H1 (cell line): ENCODE results near the gene PLEKHH3. TPM values are rescaled to one million over a fixed set of nuclear protein-coding genes. Genes with fewer than 3 reads are reported as not detected.

Experiments used
- CTCF ChIA-PET: fragments of 300-600 bp; sonication (Branson Sonifier 250); formaldehyde crosslinking; loops from one replicate; lab custom pipeline; 2021; ENCODE audit not compliant: partially characterized antibody; lab: Charles Lee
- POLR2A ChIA-PET: fragments of 300-600 bp; sonication (Branson Sonifier 250); formaldehyde crosslinking; loops from one replicate; lab custom pipeline; 2021; ENCODE audit warnings: inconsistent platforms; ENCODE audit not compliant: partially characterized antibody; lab: Charles Lee
- DNase-seq, 2 experiments: peaks; one replicate each; pipeline versions ENCODE4 v3.0.0 to v3.0.0-alpha.2; 2010 to 2022; ENCODE audit warnings: low spot score in 2 of 2, low read depth in 1 of 2, mixed read lengths in 1 of 2
- FAIRE-seq: peaks from 2 replicates; lab custom pipeline; 2011; peaks lifted over from hg19 to GRCh38; lab: Jason Lieb, UNC
- H2AFZ ChIP-seq: 2 replicates; pipeline ENCODE4 v1.8.1; 2012; ENCODE audit warnings: low read length, inconsistent platforms
- H2AK5ac ChIP-seq: 2 replicates; pipeline ENCODE4 v1.6.1; 2013; ENCODE audit warnings: low read depth, low read length
- H2BK120ac ChIP-seq: replicated peaks from 2 replicates; pipeline ENCODE3; 2013; ENCODE audit warnings: low read depth, low read length, inconsistent platforms
- H2BK12ac ChIP-seq: 2 replicates; pipeline ENCODE4 v1.6.1; 2013; ENCODE audit warnings: low read depth, low read length
- H2BK15ac ChIP-seq: 2 replicates; pipeline ENCODE4 v1.6.1; 2013; ENCODE audit warnings: low read length
- H2BK20ac ChIP-seq: 2 replicates; pipeline ENCODE4 v1.6.1; 2013; ENCODE audit warnings: low read length
- H2BK5ac ChIP-seq: 2 replicates; pipeline ENCODE4 v1.6.1; 2013; ENCODE audit warnings: low read depth, low read length
- H3K14ac ChIP-seq: 2 replicates; pipeline ENCODE4 v1.6.1; 2013; ENCODE audit warnings: inconsistent platforms; ENCODE audit not compliant: insufficient read length
- H3K18ac ChIP-seq: 2 replicates; pipeline ENCODE4 v1.6.1; 2013; ENCODE audit warnings: low read length; ENCODE audit errors: extremely low read depth
- H3K23ac ChIP-seq: 2 replicates; pipeline ENCODE4 v1.6.1; 2013; ENCODE audit warnings: inconsistent platforms; ENCODE audit not compliant: insufficient read length
- H3K23me2 ChIP-seq: 2 replicates; pipeline ENCODE4 v1.6.1; 2013; ENCODE audit warnings: low read depth, low read length
- H3K27ac ChIP-seq: 2 replicates; pipeline ENCODE4 v1.6.1; 2011; ENCODE audit warnings: low read depth, low read length, inconsistent platforms
- H3K27me3 ChIP-seq, 4 experiments: replicated peaks in 1 of 4; 1 replicate in 1 of 4; 2 replicates in 3 of 4; pipeline versions ENCODE4 v1.6.1 to v1.8.1; 2011 to 2013; ENCODE audit warnings: low read length in 3 of 4, mild to moderate bottlenecking in 3 of 4, inconsistent platforms in 2 of 4, mixed read lengths in 2 of 4, moderate library complexity in 1 of 4; ENCODE audit not compliant: control insufficient read depth in 3 of 4, insufficient read depth in 3 of 4; ENCODE audit errors: extremely low read depth in 1 of 4
- H3K36me3 ChIP-seq, 4 experiments: 2 replicates each; pipeline versions ENCODE4 v1.6.1 to v1.8.1; 2011 to 2013; ENCODE audit warnings: mild to moderate bottlenecking in 4 of 4, low read length in 3 of 4, moderate library complexity in 2 of 4, control low read depth in 1 of 4, inconsistent platforms in 1 of 4; ENCODE audit not compliant: insufficient read depth in 4 of 4, control insufficient read depth in 2 of 4
- H3K4ac ChIP-seq: replicated peaks from 2 replicates; pipeline ENCODE3; 2013; ENCODE audit warnings: low read length, low read depth, mixed read lengths, inconsistent platforms; ENCODE audit not compliant: insufficient read length
- H3K4me1 ChIP-seq, 4 experiments: replicated peaks in 1 of 4; 1 replicate in 1 of 4; 2 replicates in 3 of 4; pipeline versions ENCODE4 v1.6.1 to v1.8.1; 2011 to 2013; ENCODE audit warnings: low read length in 3 of 4, inconsistent platforms in 2 of 4, mixed read lengths in 1 of 4; ENCODE audit not compliant: insufficient read depth in 4 of 4, control insufficient read depth in 3 of 4
- H3K4me2 ChIP-seq, 2 experiments: 2 replicates each; pipeline versions ENCODE4 v1.6.1 to v1.8.1; 2011 to 2013; ENCODE audit warnings: low read depth in 2 of 2, low read length in 2 of 2, control low read depth in 1 of 2, inconsistent platforms in 1 of 2, mild to moderate bottlenecking in 1 of 2; ENCODE audit not compliant: insufficient read depth in 1 of 2
- H3K4me3 ChIP-seq, 4 experiments: fragments of 200-600, 300-600 bp in 1 of 4; sonication (generic), shearing (Covaris generic), sonication (Bioruptor Twin) in 1 of 4; 2 replicates each; pipeline versions ENCODE4 v1.5.1 to v1.8.1; 2011 to 2016; ENCODE audit warnings: low read length in 4 of 4, low read depth in 3 of 4, control low read depth in 2 of 4, inconsistent platforms in 2 of 4, mild to moderate bottlenecking in 2 of 4, mixed read lengths in 1 of 4, moderate library complexity in 1 of 4; ENCODE audit not compliant: insufficient read depth in 2 of 4; ENCODE audit errors: extremely low read depth in 1 of 4
- H3K56ac ChIP-seq: replicated peaks from 2 replicates; pipeline ENCODE3; 2013; ENCODE audit warnings: low read depth, mild to moderate bottlenecking, mixed read lengths, low read length, inconsistent platforms; ENCODE audit not compliant: insufficient read length
- H3K79me1 ChIP-seq: 2 replicates; pipeline ENCODE4 v1.6.1; 2013; ENCODE audit warnings: low read depth, low read length, control low read depth
- H3K79me2 ChIP-seq, 2 experiments: 2 replicates each; pipeline versions ENCODE4 v1.6.1 to v1.8.1; 2012 to 2013; ENCODE audit warnings: low read length in 2 of 2, mild to moderate bottlenecking in 2 of 2, inconsistent platforms in 1 of 2; ENCODE audit not compliant: insufficient read depth in 2 of 2, control insufficient read depth in 1 of 2
- H3K9ac ChIP-seq, 4 experiments: replicated peaks in 1 of 4; 1 replicate in 1 of 4; 2 replicates in 3 of 4; pipeline versions ENCODE4 v1.6.1 to v1.8.1; 2011 to 2013; ENCODE audit warnings: low read depth in 3 of 4, low read length in 3 of 4, control low read depth in 2 of 4, mild to moderate bottlenecking in 2 of 4, moderate library complexity in 2 of 4, inconsistent platforms in 1 of 4; ENCODE audit errors: extremely low read depth in 1 of 4
- H3K9me3 ChIP-seq, 2 experiments: 2 replicates each; pipeline versions ENCODE4 v1.6.1 to v1.8.1; 2012 to 2013; ENCODE audit warnings: mild to moderate bottlenecking in 2 of 2, moderate library complexity in 2 of 2, control low read depth in 1 of 2, inconsistent platforms in 1 of 2, low read depth in 1 of 2, low read length in 1 of 2, mixed read lengths in 1 of 2; ENCODE audit not compliant: insufficient read depth in 2 of 2
- H4K20me1 ChIP-seq, 2 experiments: replicated peaks in 1 of 2; 2 replicates each; pipeline versions ENCODE3 to v1.8.1; 2011 to 2013; ENCODE audit warnings: inconsistent platforms in 2 of 2, low read length in 2 of 2, mild to moderate bottlenecking in 1 of 2; ENCODE audit not compliant: insufficient read depth in 2 of 2, control insufficient read depth in 1 of 2
- H4K5ac ChIP-seq: 2 replicates; pipeline ENCODE4 v1.6.1; 2013; ENCODE audit warnings: low read length, low read depth, mixed read lengths, inconsistent platforms; ENCODE audit not compliant: insufficient read length
- H4K8ac ChIP-seq: 2 replicates; pipeline ENCODE4 v1.8.0; 2013; ENCODE audit warnings: mild to moderate bottlenecking, moderate library complexity, low read length, inconsistent platforms; ENCODE audit not compliant: insufficient read depth; ENCODE audit errors: extremely low read depth
- H4K91ac ChIP-seq: replicated peaks from 2 replicates; pipeline ENCODE3; 2013; ENCODE audit warnings: low read length, mixed read lengths, inconsistent platforms; ENCODE audit not compliant: insufficient read length
- JUN ChIP-seq: IDR thresholded peaks from 2 replicates; pipeline ENCODE4 v1.6.1; 2011; ENCODE audit warnings: low read depth, mild to moderate bottlenecking, improper control_type of control experiment, low read length
- RAD21 ChIP-seq, 2 experiments: IDR thresholded peaks in 1 of 2; conservative IDR thresholded peaks in 1 of 2; 2 replicates each; pipeline ENCODE4 v1.6.1; 2011; ENCODE audit warnings: low read depth in 2 of 2, low read length in 2 of 2, improper control_type of control experiment in 1 of 2, inconsistent platforms in 1 of 2, mild to moderate bottlenecking in 1 of 2, moderate library complexity in 1 of 2
- RBBP5 ChIP-seq: IDR thresholded peaks from 2 replicates; pipeline ENCODE4 v1.7.1; 2012; ENCODE audit warnings: low read depth, mild to moderate bottlenecking, inconsistent platforms, low read length, moderate library complexity, borderline replicate concordance
- SIN3A ChIP-seq, 2 experiments: IDR thresholded peaks in 1 of 2; conservative IDR thresholded peaks in 1 of 2; 2 replicates each; pipeline ENCODE4 v1.6.1; 2011 to 2012; ENCODE audit warnings: low read length in 2 of 2, improper control_type of control experiment in 1 of 2, low read depth in 1 of 2, mild to moderate bottlenecking in 1 of 2
- WGBS, 2 experiments: shearing (Covaris generic) in 1 of 2; methylation state at CpG; one replicate each; pipeline versions ENCODE4 v1.1.6 to v1.1.7; 2013 to 2015; ENCODE audit warnings: low lambda C conversion rate in 2 of 2, mixed read lengths in 2 of 2, inconsistent platforms in 1 of 2, low coverage in 1 of 2, missing lambda C conversion rate in 1 of 2; ENCODE audit not compliant: insufficient replicate concordance in 2 of 2, insufficient coverage in 1 of 2, insufficient read length in 1 of 2; ENCODE audit errors: extremely low coverage in 1 of 2, missing lambda C conversion rate in 1 of 2; 5-methylcytosine and 5-hydroxymethylcytosine counted together
- polyA plus RNA-seq, 7 experiments: library from polyadenylated mRNA; depleted of rRNA in 3 of 7; stranded (reverse) in 5 of 7; unstranded in 2 of 7; fragments of >200 nt in 5 of 7; fragments of 200-250 nt in 2 of 7; gene quantifications; 1 replicate in 5 of 7; 2 replicates in 1 of 7; 4 replicates in 1 of 7; pipeline versions ENCODE4 v1.2.1 to v1.2.3, GENCODE V29; 2011 to 2013; ENCODE audit warnings: missing spikeins in 2 of 7, mixed read lengths in 2 of 7
- total RNA-seq: library from RNA; stranded (reverse); fragmentation: NEBNext Ultra II Directional; extraction: Animal tissue kit (Norgen Biotek cat#: 25700); gene quantifications from 2 replicates; pipeline ENCODE4 v1.2.1, GENCODE V29; 2021
- TF ChIP-seq, protein P1 (sequence below), 3 experiments: IDR thresholded peaks; 1 replicate in 2 of 3; 2 replicates in 1 of 3; pipeline versions ENCODE4 v1.5.1 to v1.6.1; 2011; ENCODE audit warnings: low read length in 3 of 3, mild to moderate bottlenecking in 3 of 3, inconsistent platforms in 2 of 3, low read depth in 1 of 3, moderate library complexity in 1 of 3; ENCODE audit not compliant: insufficient read depth in 1 of 3; ENCODE audit errors: control extremely low read depth in 1 of 3

The PLEKHH3 gene
- total and polyA plus RNA-seq, 2 of the 8 experiments (the other 6 are each of a cell fraction or from before 2014, with no cell fraction given) = 11.1 to 13.5 TPM

DNA sequence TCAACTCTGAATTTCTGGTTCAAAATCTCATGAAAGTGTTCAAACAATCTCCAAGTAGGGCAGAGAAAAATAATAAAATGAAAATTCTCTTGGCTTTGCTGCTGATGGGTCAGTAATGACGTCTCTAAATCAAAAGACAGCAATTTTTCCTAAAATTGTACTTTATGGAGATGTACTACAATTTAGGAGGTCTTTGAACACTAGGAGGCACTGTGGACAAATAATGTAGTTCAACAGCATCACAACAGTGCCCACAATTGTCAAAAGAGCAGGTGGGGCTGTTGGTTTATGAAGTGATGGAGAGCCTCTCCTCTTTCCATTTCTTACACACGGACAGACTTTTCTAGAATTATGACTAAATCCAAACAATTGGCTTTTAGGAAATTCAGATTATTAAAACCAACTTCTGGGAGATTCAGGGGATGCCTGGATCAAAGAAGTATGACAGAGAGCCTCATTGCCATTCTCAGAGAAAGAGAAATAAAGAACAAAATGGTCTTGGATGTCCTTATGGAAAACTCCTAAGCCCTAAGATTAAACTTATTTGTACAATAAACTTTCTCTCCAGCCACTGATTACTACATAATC is 44.3 kb upstream of the PLEKHH3 start:
- no peak overlapping the region for H2BK20ac ChIP-seq
- no peak overlapping the region for H3K4ac ChIP-seq
- FAIRE-seq = no peak
- H3K4me2 ChIP-seq = no peak overlapping the region
- CTCF ChIA-PET = interaction anchor here (0.7 to 3.7 kb wide), 5 partner anchors 11 to 52 kb away, joined by 3 to 24 read pairs (median 4); no protein-coding TSS in a partner anchor
- H4K91ac ChIP-seq = no peak overlapping the region
- H3K27ac ChIP-seq = no peak overlapping the region
- H3K9me3 ChIP-seq = no peaks in the 10 kb centered on the region
- no peak for DNase-seq
- H2BK5ac ChIP-seq = no peak overlapping the region
- no peaks in the 10 kb centered on the region for H3K79me1 ChIP-seq
- H3K9ac ChIP-seq = no peak overlapping the region
- no peak overlapping the region for H2BK120ac ChIP-seq
- no peak overlapping the region for H3K23ac ChIP-seq
- peaks cover 17 to 50% (median 31%) of the 10 kb centered on the region in 4 experiments for H3K36me3 ChIP-seq
- H3K23me2 ChIP-seq = no peaks in the 10 kb centered on the region
- H2BK12ac ChIP-seq = no peak overlapping the region
- H3K27me3 ChIP-seq = no peaks in the 10 kb centered on the region
- POLR2A ChIA-PET = interaction anchor here (1.2 kb wide), 1 partner anchor 52 kb away, joined by 3 read pairs; the partner anchor contains the start of gene VPS25
- H3K18ac ChIP-seq = no peak overlapping the region
- TF ChIP-seq, protein P1, sequence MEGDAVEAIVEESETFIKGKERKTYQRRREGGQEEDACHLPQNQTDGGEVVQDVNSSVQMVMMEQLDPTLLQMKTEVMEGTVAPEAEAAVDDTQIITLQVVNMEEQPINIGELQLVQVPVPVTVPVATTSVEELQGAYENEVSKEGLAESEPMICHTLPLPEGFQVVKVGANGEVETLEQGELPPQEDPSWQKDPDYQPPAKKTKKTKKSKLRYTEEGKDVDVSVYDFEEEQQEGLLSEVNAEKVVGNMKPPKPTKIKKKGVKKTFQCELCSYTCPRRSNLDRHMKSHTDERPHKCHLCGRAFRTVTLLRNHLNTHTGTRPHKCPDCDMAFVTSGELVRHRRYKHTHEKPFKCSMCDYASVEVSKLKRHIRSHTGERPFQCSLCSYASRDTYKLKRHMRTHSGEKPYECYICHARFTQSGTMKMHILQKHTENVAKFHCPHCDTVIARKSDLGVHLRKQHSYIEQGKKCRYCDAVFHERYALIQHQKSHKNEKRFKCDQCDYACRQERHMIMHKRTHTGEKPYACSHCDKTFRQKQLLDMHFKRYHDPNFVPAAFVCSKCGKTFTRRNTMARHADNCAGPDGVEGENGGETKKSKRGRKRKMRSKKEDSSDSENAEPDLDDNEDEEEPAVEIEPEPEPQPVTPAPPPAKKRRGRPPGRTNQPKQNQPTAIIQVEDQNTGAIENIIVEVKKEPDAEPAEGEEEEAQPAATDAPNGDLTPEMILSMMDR (IDR thresholded peaks at IDR 0.05; ENCODE audit: control extremely low read depth in 1 of 3, insufficient read depth in 1 of 3, low read depth in 1 of 3, low read length in 3 of 3) = peak in 2 of 3 experiments; percentile 60 to 61; a peak in 3 of 4 replicates
- TF ChIP-seq RBBP5 (no peak), SIN3A (conservative IDR thresholded peaks at IDR 0.05 in 1 of 2, IDR thresholded peaks at IDR 0.05 in 1 of 2; ENCODE audit: low read depth in 1 of 2, low read length in 2 of 2) (0 out of 4 replicates have a peak, but pooled peaks of 1 of the 2 experiments have one; percentile 52), RAD21 (IDR thresholded peaks at IDR 0.05 in 1 of 2, conservative IDR thresholded peaks at IDR 0.05 in 1 of 2; ENCODE audit: low read depth in 2 of 2, low read length in 2 of 2) (peak; percentile 71 to 77), JUN (no peak)
- H3K56ac ChIP-seq = no peak overlapping the region
- WGBS, 2 experiments = 57% methylated on average over 2 of the region's 2 CpGs; no CpG with 5 or more reads in 1 of the 2 experiments
- no peak overlapping the region for H4K5ac ChIP-seq
- H3K4me3 ChIP-seq = no peak overlapping the region
- no peaks in the 10 kb centered on the region for H3K4me1 ChIP-seq
- H3K14ac ChIP-seq = no peak overlapping the region
- no peak overlapping the region for H2AFZ ChIP-seq
- H4K20me1 ChIP-seq = peaks cover 0 to 2% of the 10 kb centered on the region in 2 experiments
- no peaks in the 10 kb centered on the region for H3K79me2 ChIP-seq
- no peak overlapping the region for H2BK15ac ChIP-seq
- no peak overlapping the region for H4K8ac ChIP-seq
- no peak overlapping the region for H2AK5ac ChIP-seq
